Activated B cell treated with CpG ODN at 0.5 μM for 24 hours (primary cell): ENCODE results near the gene PRKAR2B. TPM values are rescaled to one million over a fixed set of nuclear protein-coding genes. Genes with fewer than 3 reads are reported as not detected.

ENCODE experiments used
- ATAC-seq: fragments of 200-7000 bp; cut with Tn5 transposase; one replicate; pipeline ENCODE4 v1.10.0; 2021; ENCODE audit warnings: low read depth, mild to moderate bottlenecking, moderate library complexity
- CTCF ChIA-PET: fragments of 350-600 bp; sonication (Branson Sonifier 250); formaldehyde crosslinking; loops from one replicate; lab custom pipeline; 2021; ENCODE audit warnings: antibody characterized with exemption; lab: Charles Lee
- POLR2A ChIA-PET: fragments of 350-600 bp; sonication (Branson Sonifier 250); formaldehyde crosslinking; loops from one replicate; lab custom pipeline; 2021; ENCODE audit warnings: antibody characterized with exemption; lab: Charles Lee
- DNase-seq: peaks from one replicate; pipeline ENCODE4 v3.0.0; 2022
- H3K27ac Mint-ChIP-seq: one replicate; pipeline ENCODE4 v1.8.0; 2020; ENCODE audit warnings: mixed read lengths
- H3K27me3 Mint-ChIP-seq: one replicate; pipeline ENCODE4 v1.8.0; 2021; ENCODE audit warnings: mixed read lengths
- H3K36me3 Mint-ChIP-seq: one replicate; pipeline ENCODE4 v1.8.0; 2021; ENCODE audit warnings: low read depth, mixed read lengths
- H3K4me1 Mint-ChIP-seq: one replicate; pipeline ENCODE4 v1.8.0; 2021; ENCODE audit warnings: mixed read lengths
- H3K4me3 Mint-ChIP-seq: one replicate; pipeline ENCODE4 v1.8.0; 2020; ENCODE audit warnings: mild to moderate bottlenecking, mixed read lengths
- H3K9me3 Mint-ChIP-seq: one replicate; pipeline ENCODE4 v1.8.0; 2020; ENCODE audit warnings: mixed read lengths
- CTCF ChIP-seq: fragments of 200-600 bp; IDR thresholded peaks from one replicate; pipeline ENCODE4 v1.8.0; 2022; ENCODE audit warnings: antibody characterized with exemption, mild to moderate bottlenecking
- intact Hi-C: fragments of 100-400 bp; cut with micrococcal nuclease; formaldehyde crosslinking; loops from one replicate; pipeline ENCODE4 v1.15.1; 2024
- total RNA-seq: library from RNA; stranded (reverse); gene quantifications from 2 replicates; pipeline ENCODE4 v1.2.3, GENCODE V29; 2022

Gene PRKAR2B
- total RNA-seq, 1 donor from 2014 or later, result 0.71 TPM

GRCh38 chr7:107032050-107032449, 12.5 kb upstream of the PRKAR2B start:
- ChIA-PET CTCF (no interaction called here), POLR2A (no interaction called here)
- Mint-ChIP-seq H3K4me1 (peaks cover 9% of the 10 kb centered on the region), H3K9me3 (peaks cover 3% of the 10 kb centered on the region), H3K36me3 (no peaks in the 10 kb centered on the region), H3K27me3 (no peaks in the 10 kb centered on the region), H3K27ac (no peak overlapping the region), H3K4me3 (no peak overlapping the region)
- ATAC-seq, result no peak
- no peak for TF ChIP-seq CTCF
- intact Hi-C loops, result no loop called here
- DNase-seq, result no peak

GRCh38 chr7:107032720-107033438, 11.6 kb upstream of the PRKAR2B start:
- Mint-ChIP-seq H3K9me3 (peaks cover 3% of the 10 kb centered on the region), H3K4me3 (no peak overlapping the region), H3K27me3 (no peaks in the 10 kb centered on the region), H3K27ac (no peak overlapping the region), H3K36me3 (no peaks in the 10 kb centered on the region), H3K4me1 (peaks cover 1% of the 10 kb centered on the region)
- no peak for ATAC-seq
- CTCF ChIA-PET, result no interaction called here
- intact Hi-C loops, result no loop called here
- no peak for DNase-seq
- POLR2A ChIA-PET, result no interaction called here
- TF ChIP-seq CTCF, result no peak

- no peak overlapping the region for H3K27ac Mint-ChIP-seq
These were observed 10.0 kb upstream of the PRKAR2B start for GRCh38 chr7:107034553-107034952.

GRCh38 chr7:107035446-107035845, 9.1 kb upstream of the PRKAR2B start:
- ChIA-PET CTCF (no interaction called here), POLR2A (interaction anchor here (0.6 kb wide), 1 partner anchor 8 kb away, joined by 3 read pairs; no protein-coding TSS in a partner anchor)
- no peaks in the 10 kb centered on the region for H3K36me3 Mint-ChIP-seq
- no peak overlapping the region for H3K27ac Mint-ChIP-seq
- DNase-seq (no peak), ATAC-seq (no peak)
- H3K4me1 Mint-ChIP-seq, result no peaks in the 10 kb centered on the region
- H3K4me3 Mint-ChIP-seq, result no peak overlapping the region
- H3K27me3 Mint-ChIP-seq, result no peaks in the 10 kb centered on the region
- peaks cover 3% of the 10 kb centered on the region for H3K9me3 Mint-ChIP-seq
- intact Hi-C loops, result no loop called here
- no peak for TF ChIP-seq CTCF

More at GRCh38 chr7:107034553-107034952, 10.0 kb upstream of the PRKAR2B start:
- no peak for ATAC-seq
- ChIA-PET POLR2A (no interaction called here), CTCF (no interaction called here)
- Mint-ChIP-seq H3K4me1 (no peaks in the 10 kb centered on the region), H3K36me3 (no peaks in the 10 kb centered on the region), H3K9me3 (peaks cover 3% of the 10 kb centered on the region), H3K4me3 (no peak overlapping the region), H3K27me3 (no peaks in the 10 kb centered on the region)
- intact Hi-C loops, result no loop called here
- no peak for TF ChIP-seq CTCF
- DNase-seq, result no peak

- no peak for TF ChIP-seq CTCF
- intact Hi-C loops, result no loop called here
- no peaks in the 10 kb centered on the region for H3K27me3 Mint-ChIP-seq
- no peak overlapping the region for H3K4me3 Mint-ChIP-seq
- CTCF ChIA-PET, result no interaction called here
- H3K27ac Mint-ChIP-seq, result no peak overlapping the region
- no peaks in the 10 kb centered on the region for H3K4me1 Mint-ChIP-seq
- POLR2A ChIA-PET, result no interaction called here
- DNase-seq (no peak), ATAC-seq (no peak)
- H3K9me3 Mint-ChIP-seq, result peaks cover 3% of the 10 kb centered on the region
- H3K36me3 Mint-ChIP-seq, result no peaks in the 10 kb centered on the region
These were observed 8.0 kb upstream of the PRKAR2B start for GRCh38 chr7:107036535-107036934.
